ENCODE data around the gene CASTOR2. TPM values are rescaled to one million over a fixed set of nuclear protein-coding genes. Genes with fewer than 3 reads are reported as not detected.
"Not testable (repeated sequence)": the region's sequence is repeated elsewhere in the genome, so short reads cannot be mapped to it uniquely, and the experiment has no call there.

Gene CASTOR2
- polyA plus RNA-seq, 1 donor, result 8.4 TPM

- DNase-seq, result no peak
These were observed 90.2 kb downstream of the CASTOR2 start for GRCh38 chr7:75054744-75055143.

- no peak for DNase-seq
These were observed 90.7 kb downstream of the CASTOR2 start for GRCh38 chr7:75055155-75055554.

GRCh38 chr7:75055830-75056772, 91.6 kb downstream of the CASTOR2 start:
- no peak for DNase-seq

GRCh38 chr7:75058406-75058805, 93.9 kb downstream of the CASTOR2 start:
- DNase-seq, result no peak

- DNase-seq, result no peak
These were observed 99.8 kb downstream of the CASTOR2 start for GRCh38 chr7:75064291-75064690.

- DNase-seq, result no peak
These were observed 100.3 kb downstream of the CASTOR2 start for GRCh38 chr7:75064801-75065200.

- no peak for DNase-seq
These were observed 102.0 kb downstream of the CASTOR2 start for GRCh38 chr7:75066521-75066920.

- DNase-seq, result no peak
These were observed 108.4 kb downstream of the CASTOR2 start for GRCh38 chr7:75072981-75073283.

GRCh38 chr7:75074262-75074641, 109.7 kb downstream of the CASTOR2 start:
- DNase-seq, result not testable (repeated sequence)

Other genes with a start within 250 kb of the CASTOR2 start
- 1.2 TPM for gene NCF1, start 190.7 kb upstream of the CASTOR2 start, polyA plus RNA-seq (ENCODE audit: insufficient read length)
- 44.1 TPM for gene GTF2IRD2, start 113.1 kb upstream of the CASTOR2 start, polyA plus RNA-seq (ENCODE audit: insufficient read length)
- gene RCC1L, start 109.1 kb downstream of the CASTOR2 start, polyA plus RNA-seq (ENCODE audit: insufficient read length), result 40.4 TPM
- 75.6 TPM for gene GTF2IRD2B, start 127.9 kb downstream of the CASTOR2 start, polyA plus RNA-seq (ENCODE audit: insufficient read length)